ENCODE data around the gene CCDC170.

CCDC170 gene

GRCh38 chr6:151618717-151619116, 124.9 kb downstream of the CCDC170 start:
- DNase-seq (ENCODE audit: low read depth) = no peak

- no peak for DNase-seq (ENCODE audit: low read depth)
These were observed 126.4 kb downstream of the CCDC170 start for GRCh38 chr6:151620179-151620578.

GRCh38 chr6:151624071-151624470, 130.3 kb downstream of the CCDC170 start:
- no peak for DNase-seq (ENCODE audit: low read depth)

- no peak for DNase-seq (ENCODE audit: low read depth)
These were observed 130.7 kb downstream of the CCDC170 start for GRCh38 chr6:151624481-151624880.

- no peak for DNase-seq (ENCODE audit: low read depth)
These were observed 131.2 kb downstream of the CCDC170 start for GRCh38 chr6:151624900-151625536.

GRCh38 chr6:151627689-151628444, 134.1 kb downstream of the CCDC170 start:
- no peak for DNase-seq (ENCODE audit: low read depth)

- no peak for DNase-seq (ENCODE audit: low read depth)
These were observed 136.0 kb downstream of the CCDC170 start for GRCh38 chr6:151629791-151630190.

- DNase-seq (ENCODE audit: low read depth) = no peak
These were observed 136.6 kb downstream of the CCDC170 start for GRCh38 chr6:151630387-151630786.

GRCh38 chr6:151630991-151631655, 137.3 kb downstream of the CCDC170 start:
- DNase-seq (ENCODE audit: low read depth) = no peak

GRCh38 chr6:151632415-151632987, 138.7 kb downstream of the CCDC170 start:
- DNase-seq (ENCODE audit: low read depth) = no peak

GRCh38 chr6:151633526-151634335, 139.9 kb downstream of the CCDC170 start:
- DNase-seq (ENCODE audit: low read depth) = no peak

GRCh38 chr6:151634336-151634720, 140.5 kb downstream of the CCDC170 start:
- DNase-seq (ENCODE audit: low read depth) = no peak

GRCh38 chr6:151635741-151636140, 141.9 kb downstream of the CCDC170 start:
- no peak for DNase-seq (ENCODE audit: low read depth)

- DNase-seq (ENCODE audit: low read depth) = no peak
These were observed 144.0 kb downstream of the CCDC170 start for GRCh38 chr6:151637814-151638213.

- DNase-seq (ENCODE audit: low read depth) = no peak
These were observed 145.9 kb downstream of the CCDC170 start for GRCh38 chr6:151639750-151640149.

- no peak for DNase-seq (ENCODE audit: low read depth)
These were observed 147.2 kb downstream of the CCDC170 start for GRCh38 chr6:151641028-151641427.

GRCh38 chr6:151647976-151648639, 154.3 kb downstream of the CCDC170 start:
- DNase-seq (ENCODE audit: low read depth) = peak; percentile 13

GRCh38 chr6:151649835-151650234, 156.0 kb downstream of the CCDC170 start:
- no peak for DNase-seq (ENCODE audit: low read depth)

GRCh38 chr6:151651639-151652038, 157.8 kb downstream of the CCDC170 start:
- no peak for DNase-seq (ENCODE audit: low read depth)

- DNase-seq (ENCODE audit: low read depth) = no peak
These were observed 158.5 kb downstream of the CCDC170 start for GRCh38 chr6:151652325-151652724.

- DNase-seq (ENCODE audit: low read depth) = no peak
These were observed 161.3 kb downstream of the CCDC170 start for GRCh38 chr6:151655099-151655498.
